ENCODE data around the gene VIPR2.

The VIPR2 gene

DNA sequence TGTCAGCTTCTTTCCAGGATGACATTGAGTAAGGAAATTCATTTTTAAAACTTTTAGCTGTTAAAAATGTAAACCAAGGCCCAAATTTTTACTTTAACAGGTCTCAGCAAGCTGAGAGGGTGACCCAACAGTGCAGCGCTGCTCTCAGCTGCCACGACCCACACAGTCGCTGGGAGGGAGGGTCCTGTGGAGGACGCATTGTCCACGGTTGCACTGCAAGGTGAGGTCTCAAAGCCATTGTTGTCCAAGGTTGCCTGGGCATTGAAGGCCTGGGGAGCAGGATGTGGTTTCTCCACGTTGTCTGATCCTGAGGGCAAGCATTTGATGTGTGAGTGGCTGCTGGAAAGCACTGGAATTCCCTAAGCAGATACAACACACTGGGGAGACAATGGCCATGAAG is 15.1 kb upstream of the VIPR2 start:
- Histone ChIP-seq H4K20me1 (ENCODE audit: insufficient read depth) (no peaks in the 10 kb centered on the region), H3K4me1 (ENCODE audit: low read depth, poor library complexity, severe bottlenecking) (no peaks in the 10 kb centered on the region), H3K27ac (no peak overlapping the region), H2AFZ (ENCODE audit: low read depth) (no peak overlapping the region), H3K4me2 (no peak overlapping the region), H3K9ac (no peak overlapping the region), H3K27me3 (ENCODE audit: insufficient read depth, low read depth) (no peaks in the 10 kb centered on the region), H3K4me3 (IDR thresholded peaks at IDR 0.05; ENCODE audit: insufficient read depth, low read depth, low read length) (no peak overlapping the region), H3K79me2 (ENCODE audit: insufficient read depth, low read depth) (no peaks in the 10 kb centered on the region), H3K36me3 (ENCODE audit: insufficient read depth) (no peaks in the 10 kb centered on the region)
- TF ChIP-seq, protein P1, sequence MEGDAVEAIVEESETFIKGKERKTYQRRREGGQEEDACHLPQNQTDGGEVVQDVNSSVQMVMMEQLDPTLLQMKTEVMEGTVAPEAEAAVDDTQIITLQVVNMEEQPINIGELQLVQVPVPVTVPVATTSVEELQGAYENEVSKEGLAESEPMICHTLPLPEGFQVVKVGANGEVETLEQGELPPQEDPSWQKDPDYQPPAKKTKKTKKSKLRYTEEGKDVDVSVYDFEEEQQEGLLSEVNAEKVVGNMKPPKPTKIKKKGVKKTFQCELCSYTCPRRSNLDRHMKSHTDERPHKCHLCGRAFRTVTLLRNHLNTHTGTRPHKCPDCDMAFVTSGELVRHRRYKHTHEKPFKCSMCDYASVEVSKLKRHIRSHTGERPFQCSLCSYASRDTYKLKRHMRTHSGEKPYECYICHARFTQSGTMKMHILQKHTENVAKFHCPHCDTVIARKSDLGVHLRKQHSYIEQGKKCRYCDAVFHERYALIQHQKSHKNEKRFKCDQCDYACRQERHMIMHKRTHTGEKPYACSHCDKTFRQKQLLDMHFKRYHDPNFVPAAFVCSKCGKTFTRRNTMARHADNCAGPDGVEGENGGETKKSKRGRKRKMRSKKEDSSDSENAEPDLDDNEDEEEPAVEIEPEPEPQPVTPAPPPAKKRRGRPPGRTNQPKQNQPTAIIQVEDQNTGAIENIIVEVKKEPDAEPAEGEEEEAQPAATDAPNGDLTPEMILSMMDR (conservative IDR thresholded peaks at IDR 0.05; ENCODE audit: low read depth, low read length): no peak

DNA sequence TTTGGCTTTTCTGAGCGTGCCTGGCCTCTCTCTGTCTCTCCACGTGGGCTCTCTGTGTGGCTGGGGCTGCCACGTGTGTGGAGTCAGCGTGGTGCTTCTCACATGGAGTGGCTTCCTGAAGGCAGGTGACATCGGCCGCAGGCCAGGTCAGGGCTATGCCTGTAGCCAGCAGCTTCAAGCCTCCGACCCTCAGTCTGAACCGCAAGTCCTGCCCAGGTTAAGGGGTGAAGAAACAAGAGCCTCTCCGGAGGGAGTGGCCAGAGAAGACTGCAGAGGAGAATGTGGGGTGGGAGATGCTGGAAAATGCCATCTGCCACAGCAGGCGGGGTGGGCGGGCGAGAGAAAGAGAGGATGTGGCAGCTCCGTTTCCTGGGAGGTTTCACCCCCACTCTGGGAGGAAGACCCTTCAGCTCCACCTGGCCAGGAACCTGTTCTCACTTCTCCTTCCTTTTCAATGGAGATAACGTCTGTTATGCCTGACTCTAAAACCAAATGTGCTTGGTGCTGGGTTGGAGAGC is 14.3 kb upstream of the VIPR2 start:
- Histone ChIP-seq H2AFZ (ENCODE audit: low read depth) (no peak overlapping the region), H3K27ac (no peak overlapping the region)

DNA sequence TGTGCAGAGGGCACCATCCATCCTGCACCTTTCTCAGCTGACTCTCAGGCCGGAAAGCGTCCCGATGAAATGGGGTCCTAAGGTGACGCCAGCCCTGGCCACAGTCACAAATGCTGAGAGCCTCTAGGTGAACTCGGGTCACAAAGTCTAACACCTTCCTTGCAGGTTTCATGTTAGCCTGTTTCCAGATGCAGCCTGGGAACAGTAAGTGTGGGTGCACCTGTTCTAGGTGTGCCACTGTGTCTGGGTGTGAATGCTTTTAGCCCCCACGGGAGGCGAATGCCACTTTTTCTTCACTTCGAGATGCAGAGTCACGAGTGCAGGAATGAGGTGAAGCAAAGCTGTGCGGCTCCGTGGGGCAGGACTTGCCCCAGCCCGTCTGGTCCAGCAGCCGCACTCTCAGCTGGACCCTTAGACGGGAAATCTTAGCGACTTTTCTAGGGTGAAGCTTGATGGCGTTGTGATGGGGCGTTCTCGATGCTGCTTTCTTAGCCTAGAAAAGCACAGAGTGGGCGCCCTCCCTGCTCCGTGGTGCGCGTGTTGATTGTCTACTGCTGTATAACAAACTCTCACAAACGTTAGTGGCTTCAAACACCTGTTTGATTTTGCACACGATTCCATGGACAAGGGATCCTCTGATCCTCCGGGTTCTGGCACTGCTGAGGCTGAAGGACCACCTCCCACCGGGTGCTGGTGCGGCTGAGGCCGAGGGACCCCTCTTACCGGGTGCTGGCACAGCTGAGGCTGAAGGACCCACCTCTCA is 13.6 kb upstream of the VIPR2 start:
- no peak overlapping the region for H3K4me3 ChIP-seq (IDR thresholded peaks at IDR 0.05; ENCODE audit: insufficient read depth, low read depth, low read length)
- H2AFZ ChIP-seq (ENCODE audit: low read depth): no peak overlapping the region
- no peak overlapping the region for H3K9ac ChIP-seq
- no peak overlapping the region for H3K4me2 ChIP-seq
- no peaks in the 10 kb centered on the region for H4K20me1 ChIP-seq (ENCODE audit: insufficient read depth)
- H3K27me3 ChIP-seq (ENCODE audit: insufficient read depth, low read depth): no peaks in the 10 kb centered on the region
- no peaks in the 10 kb centered on the region for H3K36me3 ChIP-seq (ENCODE audit: insufficient read depth)
- H3K79me2 ChIP-seq (ENCODE audit: insufficient read depth, low read depth): no peaks in the 10 kb centered on the region
- no peaks in the 10 kb centered on the region for H3K4me1 ChIP-seq (ENCODE audit: low read depth, poor library complexity, severe bottlenecking)
- TF ChIP-seq, protein P1 (conservative IDR thresholded peaks at IDR 0.05; ENCODE audit: low read depth, low read length): no peak
- no peak overlapping the region for H3K27ac ChIP-seq

More for the DNA sequence above, 14.3 kb upstream of the VIPR2 start:
- no peaks in the 10 kb centered on the region for H3K79me2 ChIP-seq (ENCODE audit: insufficient read depth, low read depth)
- no peak overlapping the region for H3K4me3 ChIP-seq (IDR thresholded peaks at IDR 0.05; ENCODE audit: insufficient read depth, low read depth, low read length)
- no peak overlapping the region for H3K4me2 ChIP-seq
- TF ChIP-seq, protein P1 (conservative IDR thresholded peaks at IDR 0.05; ENCODE audit: low read depth, low read length): no peak
- no peaks in the 10 kb centered on the region for H3K4me1 ChIP-seq (ENCODE audit: low read depth, poor library complexity, severe bottlenecking)
- no peaks in the 10 kb centered on the region for H3K27me3 ChIP-seq (ENCODE audit: insufficient read depth, low read depth)
- H3K36me3 ChIP-seq (ENCODE audit: insufficient read depth): no peaks in the 10 kb centered on the region
- H4K20me1 ChIP-seq (ENCODE audit: insufficient read depth): no peaks in the 10 kb centered on the region
- H3K9ac ChIP-seq: no peak overlapping the region

DNA sequence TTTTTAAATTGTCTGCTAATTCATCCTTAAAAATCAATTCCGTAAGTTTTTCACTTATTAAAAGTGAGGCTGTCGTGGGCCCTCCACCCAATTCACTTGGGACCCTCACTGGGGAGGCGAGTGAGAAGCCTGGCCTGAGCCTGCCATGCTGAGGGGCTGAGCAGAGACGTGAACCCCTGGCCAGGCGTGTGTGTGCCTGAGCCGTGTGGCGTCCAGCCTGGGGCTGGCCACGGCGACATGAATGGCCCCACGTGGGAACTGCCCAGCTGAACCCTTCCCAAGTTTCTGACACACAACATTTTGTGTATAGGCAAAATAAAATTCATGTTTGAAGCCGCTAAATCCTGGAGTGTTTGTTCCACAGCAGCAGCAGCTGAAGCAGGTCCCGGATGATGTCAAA is 13.0 kb upstream of the VIPR2 start:
- Histone ChIP-seq H3K27ac (no peak overlapping the region), H3K4me2 (no peak overlapping the region), H4K20me1 (ENCODE audit: insufficient read depth) (no peaks in the 10 kb centered on the region), H3K79me2 (ENCODE audit: insufficient read depth, low read depth) (no peaks in the 10 kb centered on the region), H2AFZ (ENCODE audit: low read depth) (no peak overlapping the region), H3K4me3 (IDR thresholded peaks at IDR 0.05; ENCODE audit: insufficient read depth, low read depth, low read length) (no peak overlapping the region), H3K36me3 (ENCODE audit: insufficient read depth) (no peaks in the 10 kb centered on the region), H3K4me1 (ENCODE audit: low read depth, poor library complexity, severe bottlenecking) (no peaks in the 10 kb centered on the region), H3K27me3 (ENCODE audit: insufficient read depth, low read depth) (no peaks in the 10 kb centered on the region), H3K9ac (no peak overlapping the region)
- TF ChIP-seq, protein P1 (conservative IDR thresholded peaks at IDR 0.05; ENCODE audit: low read depth, low read length): no peak

Measured in KMS-11 (cell line).